ENCODE measurements around the gene RAB3IL1.

The RAB3IL1 gene

DNA sequence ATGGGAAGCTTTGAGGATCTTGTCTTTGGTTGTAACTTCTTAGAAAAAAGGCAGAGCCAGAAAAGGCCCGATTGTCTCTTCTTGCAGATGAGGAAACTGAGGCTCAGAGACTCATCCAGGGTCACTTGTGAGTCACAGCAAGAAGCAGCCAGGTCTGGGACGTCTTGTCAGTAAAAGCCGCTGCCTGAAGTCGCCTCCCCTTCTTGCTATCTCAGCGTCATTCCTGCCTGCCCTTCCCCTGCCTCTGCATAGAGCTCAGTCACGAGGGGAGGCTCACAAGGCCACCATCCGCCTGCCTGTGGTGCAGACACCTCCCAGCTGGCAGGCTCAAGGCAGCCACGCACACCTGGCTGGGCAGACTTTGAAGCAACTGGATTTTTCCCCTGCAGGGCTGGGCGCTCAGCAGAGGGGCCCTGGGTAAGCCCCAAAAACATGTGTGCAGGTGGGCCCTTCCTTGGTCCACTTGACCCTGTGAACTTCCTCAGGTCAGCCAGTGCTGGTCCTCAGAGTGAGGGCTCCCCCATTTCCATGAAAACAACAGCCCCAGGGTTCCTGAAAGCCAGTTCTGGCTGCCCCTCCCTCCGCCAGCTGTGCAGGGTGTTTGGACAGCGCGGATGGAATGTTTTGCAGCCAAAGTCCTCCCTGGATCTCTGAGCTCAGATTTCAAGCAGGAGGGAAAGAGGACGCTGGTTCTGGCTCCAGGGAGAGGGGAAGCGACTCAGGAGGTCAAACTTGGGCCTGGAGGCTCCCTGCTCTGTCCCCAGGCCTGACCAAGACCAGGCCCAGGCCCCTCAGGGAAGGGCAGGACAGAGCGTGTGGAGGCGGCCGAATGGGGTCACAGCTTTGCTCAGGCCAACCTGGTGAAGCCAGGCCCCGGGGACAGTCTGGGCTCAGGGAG, 6.0 kb upstream of the RAB3IL1 start:
- Histone ChIP-seq H3K4me3 (no peak overlapping the region), H3K27ac (peak overlapping the region; percentile 31 to 97 (median 78))

GRCh38 chr11:61922539-61922938, 5.2 kb upstream of the RAB3IL1 start:
- Histone ChIP-seq H3K4me3 (no peak overlapping the region), H3K27ac (peak overlapping the region in 20 of 21 experiments; percentile 36 to 97 (median 80))

GRCh38 chr11:61921446-61921845, 4.1 kb upstream of the RAB3IL1 start:
- H3K4me3 ChIP-seq, result no peak overlapping the region
- peak overlapping the region in 8 of 21 experiments; percentile 16 to 97 (median 82) for H3K27ac ChIP-seq

GRCh38 chr11:61919705-61920631, 2.6 kb upstream of the RAB3IL1 start:
- Histone ChIP-seq H3K27ac (peak overlapping the region in 12 of 21 experiments; percentile 14 to 87 (median 78)), H3K4me3 (no peak overlapping the region)

DNA sequence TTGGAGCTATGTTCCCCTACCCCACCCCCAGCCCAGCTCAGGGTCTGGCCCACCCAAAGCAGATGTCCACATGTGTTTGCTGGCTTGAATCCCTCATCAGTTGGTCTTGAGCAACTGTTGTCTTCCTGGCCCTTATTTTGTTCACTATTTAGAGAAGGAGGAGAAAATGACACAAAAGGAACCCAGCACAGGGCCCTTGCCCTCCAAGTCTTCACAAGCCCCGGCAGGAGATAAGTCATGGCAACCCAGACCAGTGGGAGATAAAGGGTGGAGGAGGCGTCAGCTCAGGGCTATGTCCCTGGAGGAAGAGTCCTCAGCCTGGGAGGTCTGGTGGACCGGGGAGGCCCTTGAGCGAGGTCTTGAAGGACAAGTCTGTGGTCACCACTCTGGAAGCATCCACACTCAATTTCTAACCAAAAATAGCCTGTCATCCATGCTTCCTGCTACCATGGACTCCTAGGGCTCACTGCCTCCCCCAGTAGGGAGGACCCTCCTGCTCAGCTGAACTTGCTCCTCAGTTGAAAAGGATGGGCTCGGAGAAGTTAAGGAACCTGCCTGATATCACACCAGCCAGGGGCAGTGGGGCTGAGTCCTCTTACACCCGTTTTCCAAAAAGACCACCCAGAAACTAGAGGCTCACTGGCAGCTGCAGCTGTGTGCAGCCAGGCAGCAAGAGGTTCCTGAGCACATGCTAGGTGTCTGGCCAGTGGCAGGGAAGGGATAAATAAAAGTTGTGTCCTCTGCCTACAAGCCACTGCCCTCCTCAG, 1.8 kb upstream of the RAB3IL1 start:
- Histone ChIP-seq H3K4me3 (no peak overlapping the region), H3K27ac (peak overlapping the region in 14 of 21 experiments; percentile 5 to 87 (median 72))

DNA sequence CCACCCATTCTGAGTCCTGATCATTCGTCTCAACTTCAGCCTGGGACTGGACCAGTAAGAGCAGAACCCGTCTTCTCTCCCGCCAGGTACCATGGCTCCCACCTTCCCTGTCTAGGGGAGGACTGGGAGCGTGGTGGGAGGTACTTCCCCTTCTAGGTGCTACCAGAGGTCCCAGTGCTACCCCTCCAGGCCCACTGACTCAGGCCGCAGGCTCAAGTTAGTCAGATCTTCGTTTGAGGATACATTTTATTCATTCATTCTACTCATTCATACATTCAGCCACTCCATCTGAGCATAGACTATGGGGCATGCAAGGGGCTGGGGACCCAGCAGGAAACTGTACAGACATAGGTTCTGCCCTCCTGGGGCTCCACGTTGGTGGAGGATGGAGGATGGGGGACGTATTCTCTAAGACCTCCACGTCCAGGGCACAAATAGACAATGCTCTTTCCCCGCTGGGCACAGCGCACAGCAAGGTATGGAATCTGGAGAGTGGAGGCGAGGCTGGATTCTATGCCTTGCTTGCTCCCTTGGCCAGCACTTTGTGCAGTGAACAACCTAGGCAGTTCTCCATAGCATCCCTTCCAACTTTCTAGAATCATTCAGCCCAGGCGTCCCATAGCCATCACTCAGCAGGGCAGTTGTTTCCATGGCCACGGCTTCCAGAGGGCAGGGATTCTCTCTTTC, 1.0 kb upstream of the RAB3IL1 start:
- Histone ChIP-seq H3K4me3 (peak overlapping the region in 1 of 7 experiments; percentile 59), H3K27ac (peak overlapping the region in 14 of 21 experiments; percentile 5 to 87 (median 72))

GRCh38 chr11:61916737-61917333, 531 bp downstream of the RAB3IL1 start:
- Histone ChIP-seq H3K27ac (peak overlapping the region in 17 of 21 experiments; percentile 46 to 87 (median 68)), H3K4me3 (peak overlapping the region; percentile 44 to 60 (median 52))

DNA sequence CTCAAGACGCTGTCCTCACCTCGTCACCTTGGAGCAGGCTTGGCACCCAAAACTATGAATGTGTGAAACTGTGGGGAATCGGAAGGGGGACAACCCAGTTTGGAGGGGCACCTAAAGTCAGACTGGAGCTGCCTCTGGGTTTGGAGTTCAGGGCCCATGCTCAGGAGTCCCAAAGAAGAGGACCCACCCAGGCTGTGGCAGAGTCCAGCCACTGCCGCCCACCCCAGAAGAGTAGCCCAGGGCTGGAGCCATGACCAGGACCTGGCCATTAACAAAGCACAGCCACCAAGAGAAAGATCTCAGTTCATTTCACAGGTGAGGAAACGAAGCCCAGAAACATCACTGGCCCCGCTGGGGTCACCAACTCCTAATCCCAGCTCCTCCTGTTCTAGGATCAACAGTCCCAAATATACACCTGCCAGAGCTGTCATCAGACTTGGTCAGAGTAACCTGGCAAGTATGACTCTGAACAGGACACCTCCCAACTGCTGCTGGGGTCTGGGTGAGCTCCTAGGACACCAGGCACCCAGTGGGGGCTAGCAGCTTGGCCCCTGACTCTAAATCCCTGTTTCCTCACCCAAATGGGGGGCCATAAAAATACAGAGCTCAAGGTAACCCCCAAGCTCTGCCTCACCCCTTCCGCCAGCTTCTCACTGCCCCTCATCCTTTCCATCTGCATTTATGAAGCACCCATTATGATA, 2.7 kb downstream of the RAB3IL1 start:
- H3K27ac ChIP-seq, result peak overlapping the region in 5 of 21 experiments; percentile 7 to 49 (median 36)
- no peak overlapping the region for H3K4me3 ChIP-seq

DNA sequence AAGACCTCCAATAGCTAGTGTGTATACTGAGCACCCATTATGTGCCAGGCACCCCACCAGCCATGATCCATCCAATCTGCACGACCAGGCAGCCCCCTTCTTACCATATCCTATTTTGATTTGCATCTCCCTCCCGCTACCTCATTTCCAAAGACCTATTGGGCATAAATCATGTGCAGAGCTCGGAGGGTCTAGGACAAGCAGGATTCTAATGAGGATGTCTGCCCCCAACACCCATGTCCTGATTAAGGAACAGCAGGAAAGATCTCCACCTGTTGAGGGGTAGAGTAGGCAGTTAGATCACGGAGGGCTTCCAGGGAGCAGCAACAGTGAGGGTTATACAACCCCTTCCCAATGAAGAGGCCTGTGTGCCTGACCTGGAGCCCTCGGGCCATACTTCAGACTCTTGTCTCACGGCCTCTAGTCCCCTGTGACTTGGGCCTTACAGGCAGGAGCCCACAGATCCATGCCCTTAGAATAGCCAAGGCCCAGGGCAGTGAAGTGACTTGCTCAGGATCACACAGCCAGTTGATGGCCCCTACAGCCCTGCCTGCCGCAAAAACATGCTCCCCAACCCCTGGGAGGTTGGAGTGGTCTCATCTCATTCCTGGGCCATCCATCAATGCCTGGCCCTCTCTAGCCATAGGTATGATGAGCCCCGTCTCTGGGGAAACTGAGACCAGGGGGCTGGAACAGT, 3.5 kb downstream of the RAB3IL1 start:
- H3K27ac ChIP-seq, result peak overlapping the region in 4 of 21 experiments; percentile 7 to 52 (median 36)

GRCh38 chr11:61912991-61913698, 4.2 kb downstream of the RAB3IL1 start:
- no peak overlapping the region for H3K4me3 ChIP-seq
- peak overlapping the region in 5 of 21 experiments; percentile 17 to 52 (median 26) for H3K27ac ChIP-seq

More for the DNA sequence above, 3.5 kb downstream of the RAB3IL1 start:
- no peak overlapping the region for H3K4me3 ChIP-seq

DNA sequence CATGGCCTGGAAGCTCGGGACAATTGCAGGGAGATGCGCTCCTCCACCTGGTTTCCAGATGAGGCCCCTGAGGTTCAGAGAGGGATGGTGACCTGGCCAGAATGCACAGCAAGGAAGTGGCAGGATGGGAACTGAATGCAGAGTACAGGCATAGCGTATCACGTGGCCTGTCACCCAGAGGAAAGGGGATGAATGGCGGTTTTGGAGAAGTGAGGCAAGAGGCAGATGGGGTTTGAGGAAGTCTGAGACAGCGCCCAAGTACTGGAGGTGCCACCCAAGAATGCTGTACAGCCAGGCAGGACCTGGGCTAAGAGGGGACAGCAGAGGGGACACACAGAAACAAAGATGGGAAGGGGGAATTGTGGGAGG, 4.9 kb downstream of the RAB3IL1 start:
- H3K4me3 ChIP-seq, result no peak overlapping the region
- peak overlapping the region in 4 of 21 experiments; percentile 9 to 71 (median 59) for H3K27ac ChIP-seq

GRCh38 chr11:61911701-61912529, 5.5 kb downstream of the RAB3IL1 start:
- H3K27ac ChIP-seq, result peak overlapping the region in 6 of 21 experiments; percentile 9 to 71 (median 41)
- no peak overlapping the region for H3K4me3 ChIP-seq

GRCh38 chr11:61911128-61911700, 6.2 kb downstream of the RAB3IL1 start:
- no peak overlapping the region for H3K4me3 ChIP-seq
- peak overlapping the region in 6 of 21 experiments; percentile 1 to 71 (median 38) for H3K27ac ChIP-seq

DNA sequence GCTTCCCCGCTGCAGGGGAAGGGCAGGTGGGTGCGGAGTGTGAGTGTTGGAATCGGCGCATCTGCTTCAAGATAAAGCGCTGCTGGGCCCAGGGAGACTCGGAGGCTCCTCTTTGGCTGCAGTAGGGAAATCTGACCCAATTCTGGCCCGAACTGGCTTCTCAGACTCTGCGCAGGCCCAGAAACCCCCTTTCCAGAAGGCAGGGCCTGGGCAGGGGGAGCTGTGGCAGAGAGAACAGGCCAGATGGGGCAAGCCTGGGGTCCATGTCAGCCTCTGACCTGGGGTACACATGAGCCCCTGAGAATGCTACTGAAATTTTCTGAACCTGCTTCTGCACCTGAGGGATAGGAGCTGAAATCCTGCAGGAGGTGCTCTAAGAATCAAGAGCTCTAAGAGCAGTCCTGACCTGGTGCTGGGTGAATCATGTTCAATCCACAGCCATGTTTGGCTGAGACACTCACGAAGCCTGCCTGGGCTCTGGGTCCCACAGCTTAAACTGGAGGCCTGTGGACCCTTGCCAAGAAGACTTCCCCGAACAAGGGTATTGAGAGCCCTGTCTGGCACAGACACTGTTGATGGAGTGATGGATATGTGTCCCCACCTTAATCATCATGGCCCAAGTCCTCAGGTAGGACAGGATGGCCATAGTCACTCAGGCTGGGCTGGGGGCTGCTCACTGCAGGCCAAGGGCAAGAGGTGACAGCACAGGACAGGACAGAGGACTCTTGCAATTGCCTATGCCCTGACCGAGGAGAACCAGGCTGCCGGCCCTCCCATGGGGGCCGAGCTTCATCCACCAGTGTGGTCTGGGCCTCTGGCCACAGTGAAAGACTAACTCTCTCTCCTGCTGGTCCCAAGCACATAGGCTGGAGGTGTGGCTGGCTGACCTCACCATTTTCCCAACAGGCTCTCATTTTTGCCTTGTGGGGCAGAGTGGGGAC, 6.9 kb downstream of the RAB3IL1 start:
- Histone ChIP-seq H3K4me3 (no peak overlapping the region), H3K27ac (peak overlapping the region in 4 of 21 experiments; percentile 6 to 37 (median 28))
